GM18951 (cell line): ENCODE data around the gene GLYR1.

Experiments
- POLR2A ChIP-seq: IDR thresholded peaks from 4 replicates; pipeline ENCODE4 v1.6.1; 2011; ENCODE audit warnings: mild to moderate bottlenecking; ENCODE audit not compliant: insufficient read length, insufficient read depth; ENCODE audit errors: extremely low read depth
- in situ Hi-C: fragments of 300-500 bp; cut with MboI; formaldehyde crosslinking; loops from one replicate; pipeline ENCODE4 v1.12.0; 2022; ENCODE audit warnings: low sequenced_read_pairs, mixed read lengths, inconsistent platforms; ENCODE audit not compliant: unreplicated experiment

The GLYR1 gene

DNA sequence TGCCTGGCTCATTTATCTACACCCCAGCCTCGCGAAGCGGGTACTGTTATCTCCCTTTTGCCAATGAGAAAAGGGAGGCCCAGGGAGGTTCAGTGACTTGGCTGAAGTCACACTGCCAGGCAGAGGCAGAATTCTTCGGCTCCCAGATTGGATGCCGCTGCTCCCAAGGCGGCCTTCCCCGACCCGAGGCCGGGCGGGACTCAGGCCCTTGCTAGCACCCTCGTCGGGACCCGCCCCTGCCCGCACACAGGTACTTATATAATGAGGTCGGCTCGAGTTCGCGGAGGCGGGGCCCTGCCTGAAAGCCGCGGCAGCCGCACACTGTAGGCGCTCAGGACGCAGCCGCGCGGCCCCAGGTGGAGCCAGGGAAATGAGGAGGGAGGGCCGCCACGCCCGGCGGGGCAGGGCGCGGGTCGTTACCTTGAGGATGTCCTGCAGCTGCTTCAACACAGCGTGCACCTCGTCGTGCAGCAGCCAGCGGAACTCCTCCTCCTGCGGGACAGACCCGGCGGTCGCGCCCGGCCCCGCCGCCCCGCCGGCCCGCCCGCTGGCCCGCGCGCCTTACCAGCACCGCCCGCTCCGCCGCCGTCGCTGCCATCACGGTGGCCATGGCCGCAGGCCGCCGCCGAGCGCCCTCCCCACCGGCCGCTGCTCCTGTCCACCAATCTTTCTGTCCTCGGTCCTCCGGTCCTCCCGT, 45.0 kb downstream of the GLYR1 start, which contains the start of gene ROGDI:
Gene ROGDI, minus strand, starts transcription at position 672 of the 697 bp plus-strand sequence. Its CDS starts 62 bp downstream, at position 610.
- TF ChIP-seq POLR2A = peak; percentile 49
- in situ Hi-C loops = no loop called here

DNA sequence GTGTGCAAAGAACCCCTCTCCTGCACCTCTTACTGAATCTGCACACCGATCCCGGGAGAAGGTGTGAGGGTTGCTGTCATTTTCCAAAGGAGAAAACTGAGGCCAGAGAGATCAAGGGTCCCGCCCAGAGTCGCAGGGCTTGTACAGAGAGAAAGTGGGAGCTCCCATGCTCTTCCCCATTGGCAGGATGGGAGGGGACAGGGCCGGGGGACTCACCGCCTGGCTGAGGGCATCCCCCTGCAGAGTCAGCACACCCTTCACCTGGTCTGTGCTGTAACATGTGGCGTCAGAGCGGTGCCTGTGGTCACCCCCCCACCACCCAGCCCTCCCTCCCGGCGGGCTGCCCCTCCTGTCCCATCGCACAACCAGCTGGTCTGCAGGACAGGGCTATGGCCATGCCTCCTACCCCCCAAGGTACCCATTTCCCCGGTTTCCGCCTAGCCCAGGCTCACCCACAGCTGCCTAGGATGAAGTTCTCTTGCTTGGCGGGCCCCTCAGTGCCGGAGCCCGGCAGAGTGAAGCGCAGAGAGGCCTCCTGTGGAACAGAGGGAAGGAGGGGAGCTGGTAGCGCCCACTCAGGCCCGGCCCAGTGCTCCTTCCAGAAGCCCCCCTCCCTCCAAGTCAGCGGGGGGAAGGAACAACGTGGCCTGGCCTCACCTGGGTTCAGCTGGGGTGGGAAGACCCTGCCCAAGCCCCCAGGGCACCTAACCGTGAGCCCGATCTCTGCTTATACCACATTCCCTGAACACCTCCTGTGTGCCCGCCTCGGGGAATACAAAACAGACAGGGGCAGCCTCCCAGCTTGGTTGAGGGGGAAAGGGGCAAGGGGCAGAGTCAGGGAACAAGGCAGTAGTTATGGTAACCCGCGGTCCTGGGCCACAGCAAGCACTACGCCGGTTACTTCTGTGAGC, 45.8 kb downstream of the GLYR1 start:
- in situ Hi-C loops = no loop called here
- TF ChIP-seq POLR2A = no peak

DNA sequence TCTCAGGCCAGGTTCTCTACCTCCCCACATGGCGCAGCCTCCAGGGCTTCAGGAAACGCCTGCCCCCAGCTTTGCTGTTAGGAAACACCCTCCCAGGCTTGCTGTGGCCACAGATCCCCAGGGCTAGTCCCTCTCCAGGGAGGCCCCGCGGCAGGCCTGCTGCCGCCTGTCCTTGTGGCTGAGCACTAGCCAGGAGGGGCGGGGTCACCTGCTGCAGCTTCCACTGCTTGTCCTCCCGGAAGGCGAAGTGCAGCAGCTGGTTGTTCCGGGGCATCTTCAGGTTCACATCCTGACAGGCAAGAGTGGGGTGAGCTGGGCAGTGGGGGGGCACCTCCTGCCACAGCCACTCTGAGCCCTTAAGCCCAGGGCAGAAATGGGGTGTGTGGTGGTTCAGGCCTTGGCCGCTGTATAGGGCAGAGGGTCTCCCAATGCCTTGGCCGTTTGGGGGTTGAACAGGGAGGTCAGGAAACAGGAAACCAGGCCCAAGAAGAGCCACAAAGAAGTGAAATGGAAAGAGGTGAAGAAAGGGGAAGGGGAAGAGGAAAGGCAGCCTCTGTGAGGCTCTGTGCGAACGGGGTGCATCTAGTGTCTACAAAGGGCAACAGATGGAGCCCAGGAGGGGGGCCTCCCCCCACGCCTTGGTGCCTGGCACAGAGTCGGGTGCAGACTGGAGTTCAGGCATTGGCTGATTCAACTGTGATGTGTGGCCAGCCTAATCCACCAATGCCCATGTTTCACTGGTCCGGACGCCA, 46.6 kb downstream of the GLYR1 start:
- TF ChIP-seq POLR2A = peak; percentile 45
- in situ Hi-C loops = no loop called here

DNA sequence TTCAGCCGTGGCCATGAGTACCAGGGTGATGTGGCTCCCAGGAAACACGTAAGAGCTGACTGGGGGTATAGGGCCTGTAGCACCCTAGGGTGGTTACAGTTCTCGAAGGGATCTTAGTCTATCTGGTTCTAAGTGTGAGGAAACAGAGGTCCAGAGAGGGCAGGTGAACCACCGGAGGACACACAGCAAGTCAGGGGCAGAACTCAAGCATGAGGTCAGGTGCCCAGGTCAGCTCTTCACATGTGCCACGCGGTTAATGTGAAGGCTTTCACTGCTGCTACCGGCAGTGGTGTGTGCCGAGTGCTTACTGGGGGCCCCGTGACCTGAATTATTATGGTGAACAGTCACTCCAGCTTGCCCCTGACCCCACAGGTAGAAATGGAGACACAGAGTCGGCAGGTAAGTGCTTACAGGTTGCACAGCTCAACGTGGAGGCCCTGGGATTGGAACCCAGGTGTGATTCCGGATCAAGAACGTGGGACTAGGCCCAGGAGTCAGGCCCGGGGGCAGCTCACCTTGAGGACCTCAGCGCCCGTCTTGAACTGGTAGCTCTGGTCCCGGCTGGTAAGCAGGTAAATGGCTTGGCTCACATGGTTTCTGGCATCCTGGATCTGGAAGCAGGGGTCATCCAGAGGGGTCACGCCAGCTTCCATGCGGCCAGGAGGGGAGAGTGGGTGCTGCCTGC, 47.8 kb downstream of the GLYR1 start:
- no peak for TF ChIP-seq POLR2A
- in situ Hi-C loops = no loop called here

DNA sequence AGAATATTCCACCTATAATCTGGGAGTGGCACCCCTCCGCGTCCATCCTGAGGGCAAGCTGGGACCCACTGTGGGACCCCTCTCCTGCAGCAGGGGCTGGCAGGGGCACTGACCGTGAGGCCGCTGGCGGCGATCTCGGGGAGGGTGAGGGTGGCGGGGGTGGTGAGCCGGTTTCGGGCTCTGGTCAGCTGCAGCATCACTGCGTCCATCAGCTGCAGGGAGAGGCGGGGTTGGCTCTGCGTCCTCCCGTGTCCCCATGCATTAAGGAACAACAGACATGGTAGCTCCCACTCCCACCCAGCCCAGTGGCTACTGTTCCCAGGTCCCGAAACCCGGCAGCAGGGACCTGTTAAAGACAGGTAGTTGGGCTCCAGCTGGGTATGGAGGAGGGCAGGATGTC, 48.6 kb downstream of the GLYR1 start:
- in situ Hi-C loops = no loop called here
- TF ChIP-seq POLR2A = no peak

DNA sequence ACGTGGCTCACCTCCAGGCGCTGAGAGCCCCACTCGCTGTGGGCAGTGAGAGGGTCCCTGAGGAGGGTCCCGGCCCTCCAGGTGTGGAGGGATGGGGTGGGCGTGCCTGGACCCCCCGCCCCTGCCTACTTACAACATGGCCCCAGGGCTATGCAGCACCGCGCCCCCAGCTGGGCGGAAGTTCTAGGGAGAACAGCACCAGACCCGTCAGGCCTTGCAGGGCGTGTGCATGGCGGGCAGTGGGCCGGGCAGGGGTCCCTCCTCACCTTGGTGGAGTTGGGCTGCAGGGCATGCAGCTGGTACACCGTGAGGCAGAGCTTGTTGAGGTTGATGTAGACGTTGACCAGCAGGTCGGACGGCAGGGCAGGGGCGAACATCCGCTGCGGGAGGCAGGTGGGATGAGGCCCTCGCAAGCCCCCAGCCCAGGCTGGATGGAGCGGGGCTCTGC, 49.3 kb downstream of the GLYR1 start:
- no peak for TF ChIP-seq POLR2A
- in situ Hi-C loops = no loop called here

DNA sequence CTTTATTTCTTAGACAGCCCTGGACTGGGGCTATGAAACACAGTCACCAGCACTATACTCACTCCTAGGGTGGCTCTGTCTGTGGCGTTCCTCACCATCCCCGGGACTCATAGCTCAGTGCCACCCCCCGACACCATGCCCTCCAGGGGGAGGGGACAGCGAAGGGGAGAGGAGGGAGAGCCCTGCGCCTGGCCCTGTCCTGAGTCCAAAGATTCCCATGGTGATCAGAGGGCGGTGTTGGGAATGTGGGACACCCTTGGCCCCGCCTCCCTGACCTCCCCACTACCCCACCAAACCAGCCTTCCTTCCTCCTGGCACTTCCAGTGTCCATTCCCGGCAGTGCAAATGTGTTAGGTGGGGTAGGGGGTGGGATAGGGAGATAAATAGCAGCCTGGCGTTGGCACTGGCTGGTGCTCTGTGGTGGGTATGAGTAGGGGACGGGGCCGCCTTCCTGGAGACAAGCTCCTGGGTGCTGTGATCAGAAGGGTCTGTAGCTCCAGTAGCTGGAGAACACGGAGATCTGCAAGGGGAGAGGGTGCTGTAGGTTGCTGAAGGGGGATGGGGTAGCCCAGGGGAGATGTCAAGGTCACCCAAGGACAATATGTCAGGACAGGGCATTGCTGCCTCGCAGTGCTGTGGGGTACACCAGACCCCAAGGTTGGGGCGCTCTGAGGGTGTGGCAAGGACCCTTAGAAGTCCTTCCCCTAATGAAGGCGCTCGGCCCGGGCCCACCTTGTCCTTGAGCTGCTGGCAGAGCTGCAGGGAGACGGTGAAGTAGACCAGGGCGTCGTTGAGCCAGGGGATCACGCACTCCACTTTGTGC, 49.9 kb downstream of the GLYR1 start:
- TF ChIP-seq POLR2A = no peak
- in situ Hi-C loops = no loop called here

DNA sequence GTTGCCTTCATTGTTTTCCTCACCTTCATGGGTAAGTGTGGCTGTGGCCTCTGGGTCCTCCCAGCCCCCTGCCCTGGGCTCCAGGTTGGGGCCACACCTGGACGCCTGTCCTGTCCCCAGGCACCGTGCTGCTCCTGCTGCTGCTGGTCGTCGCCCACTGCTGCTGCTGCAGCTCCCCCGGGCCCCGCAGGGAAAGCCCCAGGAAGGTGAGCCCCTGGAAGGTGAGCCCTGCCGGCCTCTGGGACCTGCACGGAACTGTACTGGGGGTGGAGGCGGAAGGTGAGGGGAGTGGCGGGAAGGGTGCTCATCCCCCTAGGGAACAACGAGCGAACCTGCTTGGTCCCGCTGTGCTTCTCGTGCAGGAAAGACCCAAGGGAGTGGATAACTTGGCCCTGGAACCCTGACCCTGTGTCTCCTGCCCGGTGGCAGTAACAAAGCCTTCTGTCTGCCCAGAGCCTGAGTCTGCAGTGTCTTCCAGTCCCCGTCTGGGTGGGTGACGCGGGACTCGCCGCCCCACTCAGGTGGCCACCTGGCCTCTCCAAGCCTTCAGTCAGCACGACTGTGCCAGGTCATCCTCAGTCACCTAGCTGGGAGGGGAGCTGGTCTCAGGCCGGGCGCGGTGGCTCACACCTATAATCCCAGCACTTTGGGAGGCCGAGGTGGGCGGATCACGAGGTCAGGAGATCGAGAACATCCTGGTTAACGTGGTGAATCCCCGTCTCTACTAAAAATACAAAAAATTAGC, 51.1 kb downstream of the GLYR1 start:
- TF ChIP-seq POLR2A = no peak
- in situ Hi-C loops = no loop called here

DNA sequence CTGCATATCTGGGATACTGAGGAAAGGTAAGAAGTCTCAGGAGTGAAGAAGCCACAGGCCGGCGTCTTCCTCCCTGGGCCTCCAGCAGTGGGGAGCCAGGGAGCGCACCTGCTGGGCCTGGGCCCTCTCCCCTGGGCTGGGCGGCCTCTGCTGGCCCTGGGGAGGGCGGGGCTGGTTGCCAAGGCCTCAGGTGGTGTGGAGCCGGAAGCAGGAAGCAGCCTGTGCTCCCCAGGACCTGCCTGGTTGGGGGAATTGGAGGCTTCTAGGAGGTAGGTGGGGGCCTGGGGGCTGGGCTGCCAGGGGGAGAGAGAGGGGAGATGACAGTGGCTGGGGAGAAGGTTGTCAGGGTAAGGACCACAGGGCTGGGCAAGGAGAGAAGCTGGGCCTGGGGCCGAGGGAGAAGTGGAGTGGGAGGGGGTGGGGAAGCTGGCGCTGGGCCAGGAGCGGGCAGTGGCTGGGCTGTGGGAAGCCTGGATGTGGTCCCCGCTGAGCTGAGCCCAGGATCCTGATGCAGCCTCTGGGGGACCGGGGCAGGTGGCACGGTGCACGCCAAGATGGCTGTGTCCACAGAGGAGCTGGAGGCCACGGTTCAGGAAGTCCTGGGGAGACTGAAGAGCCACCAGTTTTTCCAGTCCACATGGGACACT, 51.8 kb downstream of the GLYR1 start, which contains the start of gene SMIM22:
Gene SMIM22, plus strand, starts transcription at position 189 of the 647 bp plus-strand sequence. Its CDS starts 366 bp downstream, at position 555.
- TF ChIP-seq POLR2A = no peak
- in situ Hi-C loops = no loop called here

DNA sequence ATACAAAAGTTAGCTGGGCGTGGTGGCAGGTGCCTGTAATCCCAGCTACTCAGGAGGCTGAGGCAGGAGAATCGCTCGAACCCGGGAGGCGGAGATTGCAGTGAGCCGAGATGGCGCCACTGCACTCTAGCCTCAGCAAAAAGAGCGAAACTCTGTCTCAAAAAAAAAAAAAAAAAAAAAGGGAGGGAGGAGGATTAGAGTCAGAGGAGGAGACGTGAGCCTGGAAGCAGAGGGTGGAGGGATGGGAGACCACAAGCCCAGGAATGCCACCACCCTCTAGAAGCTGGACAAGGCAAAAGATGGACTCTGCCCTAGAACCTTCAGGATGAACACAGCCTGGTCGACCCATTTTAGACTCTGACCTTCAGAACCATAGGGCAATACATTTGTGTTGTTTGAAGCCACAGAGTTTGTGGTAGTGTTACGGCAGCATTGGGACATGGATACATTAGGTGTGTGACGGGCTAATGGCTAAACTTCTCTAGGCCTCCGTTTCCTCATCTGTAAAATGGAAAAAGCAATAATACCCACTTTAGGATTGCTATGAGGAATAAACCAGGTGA, 54.1 kb downstream of the GLYR1 start:
- TF ChIP-seq POLR2A = no peak
- in situ Hi-C loops = no loop called here

DNA sequence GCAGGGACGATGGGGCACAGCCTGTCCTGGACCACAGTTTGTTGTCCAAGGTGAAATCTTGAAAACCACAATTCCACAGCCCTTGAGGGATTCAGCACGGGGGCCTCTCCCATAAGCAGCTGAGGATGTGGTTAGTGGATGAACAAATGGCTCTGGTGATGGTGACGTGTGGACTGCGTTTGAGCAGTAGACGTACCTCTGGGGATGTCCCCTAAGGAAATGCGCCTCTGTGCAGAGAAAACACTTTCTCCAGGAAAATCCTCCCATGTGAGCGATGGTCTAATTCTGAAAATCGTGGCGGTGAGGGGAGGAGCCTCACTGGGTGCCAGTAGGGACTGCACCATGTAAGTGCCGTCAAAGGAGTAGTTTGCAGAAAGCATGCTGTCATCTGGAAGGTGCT, 56.2 kb downstream of the GLYR1 start:
- in situ Hi-C loops = no loop called here
- TF ChIP-seq POLR2A = no peak

DNA sequence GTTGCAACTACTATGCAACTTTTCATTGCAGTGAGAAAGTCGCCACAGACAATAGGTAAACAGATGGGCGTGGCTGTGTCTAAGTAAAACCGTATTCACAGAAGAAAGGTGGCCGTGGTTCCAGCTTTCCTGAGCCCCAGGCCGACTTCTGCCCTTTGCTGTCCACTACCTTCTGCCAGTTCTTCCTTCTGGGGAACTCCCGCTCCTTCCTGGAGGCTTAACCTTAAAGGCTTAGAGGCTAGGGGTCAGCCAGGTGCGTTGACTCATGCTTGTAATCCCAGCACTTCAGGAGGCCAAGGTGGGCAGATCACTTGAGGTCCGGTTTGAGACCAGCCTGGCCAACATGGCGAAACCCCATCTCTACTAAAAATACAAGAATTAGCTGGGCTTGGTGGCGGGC, 56.8 kb downstream of the GLYR1 start:
- in situ Hi-C loops = no loop called here
- no peak for TF ChIP-seq POLR2A
